Measurements from ENCODE around the gene SHMT2. TPM values are rescaled to one million over a fixed set of nuclear protein-coding genes. Genes with fewer than 3 reads are reported as not detected.

The SHMT2 gene
- total RNA-seq, 1 experiment from 2014 or later, result 210 TPM

- Histone ChIP-seq H3K27me3 (ENCODE audit: low read length) (no peaks in the 10 kb centered on the region), H3K79me2 (ENCODE audit: low read length) (no peaks in the 10 kb centered on the region), H3K9me2 (replicated peaks; ENCODE audit: low read length) (no peaks in the 10 kb centered on the region), H4K20me1 (ENCODE audit: low read length) (no peaks in the 10 kb centered on the region), H3K36me3 (ENCODE audit: low read depth, low read length) (no peaks in the 10 kb centered on the region), H3K9me3 (ENCODE audit: low read length) (no peaks in the 10 kb centered on the region), H3K4me1 (ENCODE audit: insufficient read depth, low read length) (peaks cover 4% of the 10 kb centered on the region), H2AFZ (ENCODE audit: low read length) (no peak overlapping the region), H3F3A (ENCODE audit: low read length, unreplicated experiment) (no peaks in the 10 kb centered on the region), H3K4me2 (ENCODE audit: low read length) (no peak overlapping the region), H3K4me3 (ENCODE audit: low read length) (no peak overlapping the region), H3K27ac (ENCODE audit: low read length) (no peak overlapping the region), H3K9ac (ENCODE audit: low read length) (no peak overlapping the region)
- ChIA-PET POLR2A (ENCODE audit: unreplicated experiment) (no interaction called here), CTCF (no interaction called here)
- TF ChIP-seq EZH2 (IDR thresholded peaks at IDR 0.05; ENCODE audit: low read length, unreplicated experiment), result no peak
- no peak for TF ChIP-seq CTCF (conservative IDR thresholded peaks at IDR 0.05; ENCODE audit: low read depth, low read length)
- TF ChIP-seq EZH2phosphoT487 (IDR thresholded peaks at IDR 0.05; ENCODE audit: borderline replicate concordance, low read length), result no peak
- no peak for ATAC-seq
- intact Hi-C loops (cut with micrococcal nuclease), result no loop called here
- no TSS peak for BruUV-seq (replicated peaks)
- no peak for DNase-seq
Observed at GRCh38 chr12:57208631-57209282, 20.8 kb upstream of the SHMT2 start.

GRCh38 chr12:57209916-57210315, 19.6 kb upstream of the SHMT2 start:
- ChIA-PET CTCF (no interaction called here), POLR2A (ENCODE audit: unreplicated experiment) (no interaction called here)
- Histone ChIP-seq H3F3A (ENCODE audit: low read length, unreplicated experiment) (no peaks in the 10 kb centered on the region), H2AFZ (ENCODE audit: low read length) (no peak overlapping the region), H3K4me2 (ENCODE audit: low read length) (no peak overlapping the region), H3K27me3 (ENCODE audit: low read length) (peaks cover 4% of the 10 kb centered on the region), H4K20me1 (ENCODE audit: low read length) (no peaks in the 10 kb centered on the region), H3K4me3 (ENCODE audit: low read length) (no peak overlapping the region), H3K36me3 (ENCODE audit: low read depth, low read length) (no peaks in the 10 kb centered on the region), H3K9me3 (ENCODE audit: low read length) (no peaks in the 10 kb centered on the region), H3K9ac (ENCODE audit: low read length) (no peak overlapping the region), H3K9me2 (replicated peaks; ENCODE audit: low read length) (no peaks in the 10 kb centered on the region), H3K27ac (ENCODE audit: low read length) (no peak overlapping the region), H3K4me1 (ENCODE audit: insufficient read depth, low read length) (peaks cover 9% of the 10 kb centered on the region), H3K79me2 (ENCODE audit: low read length) (no peaks in the 10 kb centered on the region)
- BruUV-seq (replicated peaks), result no TSS peak
- DNase-seq (no peak), ATAC-seq (no peak)
- intact Hi-C loops (cut with micrococcal nuclease), result no loop called here
- TF ChIP-seq EZH2 (IDR thresholded peaks at IDR 0.05; ENCODE audit: low read length, unreplicated experiment) (no peak), CTCF (conservative IDR thresholded peaks at IDR 0.05; ENCODE audit: low read depth, low read length) (no peak), EZH2phosphoT487 (IDR thresholded peaks at IDR 0.05; ENCODE audit: borderline replicate concordance, low read length) (no peak)

GRCh38 chr12:57210461-57210860, 19.1 kb upstream of the SHMT2 start:
- Histone ChIP-seq H2AFZ (ENCODE audit: low read length) (no peak overlapping the region), H4K20me1 (ENCODE audit: low read length) (no peaks in the 10 kb centered on the region), H3K9ac (ENCODE audit: low read length) (no peak overlapping the region), H3K9me2 (replicated peaks; ENCODE audit: low read length) (no peaks in the 10 kb centered on the region), H3K9me3 (ENCODE audit: low read length) (no peaks in the 10 kb centered on the region), H3K4me1 (ENCODE audit: insufficient read depth, low read length) (peaks cover 10% of the 10 kb centered on the region), H3K36me3 (ENCODE audit: low read depth, low read length) (no peaks in the 10 kb centered on the region), H3K79me2 (ENCODE audit: low read length) (no peaks in the 10 kb centered on the region), H3K4me3 (ENCODE audit: low read length) (no peak overlapping the region), H3K4me2 (ENCODE audit: low read length) (no peak overlapping the region), H3F3A (ENCODE audit: low read length, unreplicated experiment) (no peaks in the 10 kb centered on the region), H3K27ac (ENCODE audit: low read length) (no peak overlapping the region), H3K27me3 (ENCODE audit: low read length) (peaks cover 10% of the 10 kb centered on the region)
- ChIA-PET POLR2A (ENCODE audit: unreplicated experiment) (no interaction called here), CTCF (no interaction called here)
- DNase-seq (no peak), ATAC-seq (no peak)
- intact Hi-C loops (cut with micrococcal nuclease), result no loop called here
- no peak for TF ChIP-seq EZH2phosphoT487 (IDR thresholded peaks at IDR 0.05; ENCODE audit: borderline replicate concordance, low read length)
- no peak for TF ChIP-seq EZH2 (IDR thresholded peaks at IDR 0.05; ENCODE audit: low read length, unreplicated experiment)
- TF ChIP-seq CTCF (conservative IDR thresholded peaks at IDR 0.05; ENCODE audit: low read depth, low read length), result no peak
- BruUV-seq (replicated peaks), result no TSS peak
